MG63 (cell line): Measurements from ENCODE around the gene PSMA7. TPM values are rescaled to one million over a fixed set of nuclear protein-coding genes. Genes with fewer than 3 reads are reported as not detected.

Source experiments
- DNase-seq: peaks from one replicate; pipeline ENCODE4 v3.0.0-alpha.2; 2020
- H3K27me3 ChIP-seq: fragments of 250-450 bp; sonication (Bioruptor Pico); 2 replicates; pipeline ENCODE4 v1.5.1; 2020; ENCODE audit warnings: mild to moderate bottlenecking, moderate library complexity
- H3K36me3 ChIP-seq: fragments of 250-450 bp; sonication (Bioruptor Pico); 2 replicates; pipeline ENCODE4 v1.5.1; 2020; ENCODE audit warnings: mild to moderate bottlenecking, moderate library complexity
- H3K4me3 ChIP-seq: fragments of 250-450 bp; sonication (Bioruptor Pico); 2 replicates; pipeline ENCODE4 v1.5.1; 2020; ENCODE audit warnings: mild to moderate bottlenecking, moderate library complexity
- H3K9me3 ChIP-seq: fragments of 250-450 bp; sonication (Bioruptor Pico); 2 replicates; pipeline ENCODE4 v1.5.1; 2020; ENCODE audit warnings: mild to moderate bottlenecking, moderate library complexity
- total RNA-seq: library from RNA; depleted of rRNA; stranded (reverse); fragments of >200 nt; shearing (Covaris generic); gene quantifications from 2 replicates; pipeline ENCODE4 v1.2.3, GENCODE V29; 2014; ENCODE audit warnings: low replicate concordance; rRNA removed

Gene PSMA7
- 1,085 and 1,523 TPM in 2 replicates for total RNA-seq

GRCh38 chr20:62143081-62143956 is at the start of gene PSMA7, which contains the start of gene SS18L1:
Gene PSMA7, minus strand, starts transcription at chr20:62143394. Its CDS starts 91 bp downstream, at chr20:62143303.
Gene SS18L1, plus strand, starts transcription at chr20:62143769. Its CDS starts 52 bp downstream, at chr20:62143821.
- DNase-seq: peak; percentile 87
- H3K4me3 ChIP-seq: peak within 1 kb of the TSS; percentile 89
- H3K27me3 ChIP-seq: no peaks in the 10 kb centered on the region
- peaks cover 56% of the 10 kb centered on the region for H3K36me3 ChIP-seq
- no peaks in the 10 kb centered on the region for H3K9me3 ChIP-seq

GRCh38 chr20:62192635-62193034 is 49.4 kb upstream of the PSMA7 start:
- H3K9me3 ChIP-seq: no peaks in the 10 kb centered on the region
- peaks cover 61% of the 10 kb centered on the region for H3K36me3 ChIP-seq
- no peak for DNase-seq
- H3K4me3 ChIP-seq: no peak overlapping the region
- H3K27me3 ChIP-seq: no peaks in the 10 kb centered on the region

- Histone ChIP-seq H3K9me3 (no peaks in the 10 kb centered on the region), H3K36me3 (peaks cover 54% of the 10 kb centered on the region), H3K4me3 (no peak overlapping the region), H3K27me3 (no peaks in the 10 kb centered on the region)
- DNase-seq: no peak
Measured at GRCh38 chr20:62191781-62192559, 48.8 kb upstream of the PSMA7 start.

- Histone ChIP-seq H3K9me3 (no peaks in the 10 kb centered on the region), H3K4me3 (no peak overlapping the region), H3K27me3 (no peaks in the 10 kb centered on the region), H3K36me3 (peaks cover 51% of the 10 kb centered on the region)
- no peak for DNase-seq
Measured at GRCh38 chr20:62190639-62191411, 47.6 kb upstream of the PSMA7 start.

GRCh38 chr20:62186887-62187866 is 44.0 kb upstream of the PSMA7 start:
- no peaks in the 10 kb centered on the region for H3K27me3 ChIP-seq
- no peaks in the 10 kb centered on the region for H3K9me3 ChIP-seq
- peaks cover 35% of the 10 kb centered on the region for H3K36me3 ChIP-seq
- no peak overlapping the region for H3K4me3 ChIP-seq
- no peak for DNase-seq

GRCh38 chr20:62186096-62186426 is 42.9 kb upstream of the PSMA7 start:
- Histone ChIP-seq H3K4me3 (no peak overlapping the region), H3K9me3 (no peaks in the 10 kb centered on the region), H3K27me3 (no peaks in the 10 kb centered on the region), H3K36me3 (peaks cover 36% of the 10 kb centered on the region)
- no peak for DNase-seq

- H3K4me3 ChIP-seq: peak overlapping the region; percentile 81
- DNase-seq: no peak
- no peaks in the 10 kb centered on the region for H3K27me3 ChIP-seq
- peaks cover 13% of the 10 kb centered on the region for H3K36me3 ChIP-seq
- H3K9me3 ChIP-seq: no peaks in the 10 kb centered on the region
Measured at GRCh38 chr20:62183426-62184142, 40.4 kb upstream of the PSMA7 start.

GRCh38 chr20:62182469-62183425 is 39.6 kb upstream of the PSMA7 start, which contains the start of gene MTG2:
Gene MTG2, plus strand, starts transcription at chr20:62183028. Its CDS starts 10,393 bp downstream, at chr20:62193421.
- Histone ChIP-seq H3K9me3 (no peaks in the 10 kb centered on the region), H3K27me3 (no peaks in the 10 kb centered on the region), H3K36me3 (peaks cover 12% of the 10 kb centered on the region; the same call in 1 of the 2 replicates), H3K4me3 (peak within 1 kb of the TSS; percentile 81)
- DNase-seq: peak; percentile 96

GRCh38 chr20:62181808-62182207 is 38.6 kb upstream of the PSMA7 start:
- Histone ChIP-seq H3K4me3 (peak overlapping the region; percentile 81), H3K36me3 (peaks cover 12% of the 10 kb centered on the region; the same call in 1 of the 2 replicates), H3K9me3 (no peaks in the 10 kb centered on the region), H3K27me3 (no peaks in the 10 kb centered on the region)
- no peak for DNase-seq

GRCh38 chr20:62179162-62179504 is 35.9 kb upstream of the PSMA7 start:
- H3K9me3 ChIP-seq: no peaks in the 10 kb centered on the region
- DNase-seq: no peak
- peaks cover 21% of the 10 kb centered on the region for H3K36me3 ChIP-seq
- no peak overlapping the region for H3K4me3 ChIP-seq
- H3K27me3 ChIP-seq: no peaks in the 10 kb centered on the region

- Histone ChIP-seq H3K36me3 (peaks cover 22% of the 10 kb centered on the region), H3K27me3 (no peaks in the 10 kb centered on the region), H3K4me3 (no peak overlapping the region), H3K9me3 (no peaks in the 10 kb centered on the region)
- no peak for DNase-seq
Measured at GRCh38 chr20:62178316-62179161, 35.3 kb upstream of the PSMA7 start.

- DNase-seq: no peak
- no peaks in the 10 kb centered on the region for H3K9me3 ChIP-seq
- H3K27me3 ChIP-seq: no peaks in the 10 kb centered on the region
- H3K36me3 ChIP-seq: peaks cover 27% of the 10 kb centered on the region
- H3K4me3 ChIP-seq: no peak overlapping the region
Measured at GRCh38 chr20:62177307-62177706, 34.1 kb upstream of the PSMA7 start.

GRCh38 chr20:62176866-62177265 is 33.7 kb upstream of the PSMA7 start:
- H3K36me3 ChIP-seq: peaks cover 26% of the 10 kb centered on the region
- DNase-seq: no peak
- H3K27me3 ChIP-seq: no peaks in the 10 kb centered on the region
- no peak overlapping the region for H3K4me3 ChIP-seq
- no peaks in the 10 kb centered on the region for H3K9me3 ChIP-seq
